DND-41 (cell line): Measurements from ENCODE around the gene NOL11.

Source experiments
- ATAC-seq: fragments of 200-7000 bp; cut with Tn5 transposase; 3 replicates; pipeline ENCODE4 v1.9.1; 2021; ENCODE audit warnings: low read depth; ENCODE audit not compliant: insufficient read depth
- DNase-seq: peaks from one replicate; pipeline ENCODE4 v3.0.0-alpha.2; 2020
- H2AFZ ChIP-seq: 2 replicates; pipeline ENCODE4 v1.6.0; 2012; ENCODE audit warnings: low read depth, low read length
- H3K27ac ChIP-seq: 2 replicates; pipeline ENCODE4 v1.5.1; 2012; ENCODE audit warnings: low read length, inconsistent platforms
- H3K27me3 ChIP-seq: fragments of 200-600 bp; sonication (generic); 2 replicates; pipeline ENCODE4 v1.6.0; 2012; ENCODE audit warnings: low read length, mild to moderate bottlenecking, inconsistent platforms; ENCODE audit not compliant: insufficient read depth, poor library complexity
- H3K36me3 ChIP-seq: 2 replicates; pipeline ENCODE4 v1.5.1; 2012; ENCODE audit warnings: low read length, inconsistent platforms; ENCODE audit not compliant: insufficient read depth
- H3K4me1 ChIP-seq: 2 replicates; pipeline ENCODE4 v1.5.1; 2012; ENCODE audit warnings: mild to moderate bottlenecking, low read length; ENCODE audit not compliant: insufficient read depth
- H3K4me2 ChIP-seq: 2 replicates; pipeline ENCODE4 v1.6.0; 2012; ENCODE audit warnings: mild to moderate bottlenecking, moderate library complexity, low read length, inconsistent platforms; ENCODE audit not compliant: insufficient read depth
- H3K4me3 ChIP-seq, 2 experiments: fragments of 200-600 bp in 1 of 2; shearing (Covaris generic) in 1 of 2; 2 replicates each; pipeline ENCODE4 v1.5.1; 2012 to 2016; ENCODE audit warnings: inconsistent platforms in 2 of 2, low read length in 2 of 2, mild to moderate bottlenecking in 2 of 2, low read depth in 1 of 2, moderate library complexity in 1 of 2
- H3K79me2 ChIP-seq: 2 replicates; pipeline ENCODE4 v1.6.0; 2012; ENCODE audit warnings: low read length, inconsistent platforms; ENCODE audit not compliant: insufficient read depth
- H3K9ac ChIP-seq: 2 replicates; pipeline ENCODE4 v1.6.0; 2012; ENCODE audit warnings: low read depth, mild to moderate bottlenecking, inconsistent platforms, low read length, moderate library complexity
- H3K9me3 ChIP-seq: 2 replicates; pipeline ENCODE4 v1.5.1; 2012; ENCODE audit warnings: low read length, moderate library complexity, mild to moderate bottlenecking, inconsistent platforms; ENCODE audit not compliant: insufficient read depth, severe bottlenecking
- H4K20me1 ChIP-seq: 2 replicates; pipeline ENCODE4 v1.6.0; 2012; ENCODE audit warnings: low read length; ENCODE audit not compliant: insufficient read depth
- EZH2 ChIP-seq: IDR thresholded peaks from 3 replicates; pipeline ENCODE4 v1.6.1; 2012; ENCODE audit warnings: borderline replicate concordance, low read depth, mild to moderate bottlenecking, moderate library complexity, low read length, inconsistent platforms; ENCODE audit not compliant: severe bottlenecking
- TF ChIP-seq, protein P1 (sequence below): IDR thresholded peaks from 2 replicates; pipeline ENCODE4 v1.5.1; 2012; ENCODE audit warnings: borderline replicate concordance, low read length, moderate library complexity, mild to moderate bottlenecking; ENCODE audit not compliant: poor library complexity, severe bottlenecking; ENCODE audit errors: extremely low read depth

The NOL11 gene

DNA sequence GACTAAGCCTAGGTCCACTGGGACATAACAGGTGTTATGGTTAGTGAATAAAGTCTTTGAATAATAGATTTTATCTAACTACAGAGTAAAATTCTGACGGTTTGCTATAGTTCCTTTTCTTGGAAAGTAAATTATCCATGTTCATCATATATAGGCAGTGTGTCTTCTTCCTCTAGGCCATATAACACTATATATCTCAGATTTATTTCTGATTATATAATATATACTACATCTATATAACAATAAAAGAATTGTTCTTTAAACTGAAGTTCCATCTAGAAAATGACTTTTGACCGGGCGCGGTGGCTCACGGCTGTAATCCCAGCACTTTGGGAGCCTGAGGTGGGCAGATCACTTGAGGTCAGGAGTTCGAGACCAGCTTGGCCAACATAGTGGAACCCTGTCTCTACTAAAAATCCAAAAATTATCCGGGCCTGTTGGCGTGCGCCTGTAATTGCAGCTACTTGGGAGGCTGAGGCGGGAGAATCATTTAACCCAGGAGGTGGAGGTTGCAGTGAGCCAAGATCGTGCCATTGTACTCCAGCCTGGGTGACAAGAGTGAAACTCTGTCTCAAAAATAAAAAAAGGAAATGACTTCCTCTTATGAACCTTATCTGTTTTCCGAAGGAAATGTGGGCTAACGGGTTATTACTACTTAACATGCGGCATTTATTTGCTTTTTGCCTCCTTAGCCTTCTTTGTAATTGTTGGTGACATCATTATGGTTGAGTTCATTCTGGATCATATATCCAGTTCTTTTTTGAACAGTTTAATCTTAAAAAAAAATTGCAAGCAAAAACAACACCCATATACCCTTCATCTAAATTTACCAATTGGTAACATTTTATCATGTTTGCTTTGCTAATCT is 29.2 kb downstream of the NOL11 start:
- ATAC-seq = no peak
- H3K4me2 ChIP-seq = no peak overlapping the region
- H3K79me2 ChIP-seq = no peaks in the 10 kb centered on the region
- no peak overlapping the region for H3K27ac ChIP-seq
- H2AFZ ChIP-seq = no peak overlapping the region
- H3K4me3 ChIP-seq = no peak overlapping the region
- H3K36me3 ChIP-seq = peaks cover 91% of the 10 kb centered on the region
- no peaks in the 10 kb centered on the region for H4K20me1 ChIP-seq
- H3K9me3 ChIP-seq = peaks cover 12% of the 10 kb centered on the region
- DNase-seq = no peak
- H3K9ac ChIP-seq = no peak overlapping the region
- H3K4me1 ChIP-seq = no peaks in the 10 kb centered on the region
- TF ChIP-seq, protein P1, sequence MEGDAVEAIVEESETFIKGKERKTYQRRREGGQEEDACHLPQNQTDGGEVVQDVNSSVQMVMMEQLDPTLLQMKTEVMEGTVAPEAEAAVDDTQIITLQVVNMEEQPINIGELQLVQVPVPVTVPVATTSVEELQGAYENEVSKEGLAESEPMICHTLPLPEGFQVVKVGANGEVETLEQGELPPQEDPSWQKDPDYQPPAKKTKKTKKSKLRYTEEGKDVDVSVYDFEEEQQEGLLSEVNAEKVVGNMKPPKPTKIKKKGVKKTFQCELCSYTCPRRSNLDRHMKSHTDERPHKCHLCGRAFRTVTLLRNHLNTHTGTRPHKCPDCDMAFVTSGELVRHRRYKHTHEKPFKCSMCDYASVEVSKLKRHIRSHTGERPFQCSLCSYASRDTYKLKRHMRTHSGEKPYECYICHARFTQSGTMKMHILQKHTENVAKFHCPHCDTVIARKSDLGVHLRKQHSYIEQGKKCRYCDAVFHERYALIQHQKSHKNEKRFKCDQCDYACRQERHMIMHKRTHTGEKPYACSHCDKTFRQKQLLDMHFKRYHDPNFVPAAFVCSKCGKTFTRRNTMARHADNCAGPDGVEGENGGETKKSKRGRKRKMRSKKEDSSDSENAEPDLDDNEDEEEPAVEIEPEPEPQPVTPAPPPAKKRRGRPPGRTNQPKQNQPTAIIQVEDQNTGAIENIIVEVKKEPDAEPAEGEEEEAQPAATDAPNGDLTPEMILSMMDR = no peak
- TF ChIP-seq EZH2 = no peak
- H3K27me3 ChIP-seq = no peaks in the 10 kb centered on the region

DNA sequence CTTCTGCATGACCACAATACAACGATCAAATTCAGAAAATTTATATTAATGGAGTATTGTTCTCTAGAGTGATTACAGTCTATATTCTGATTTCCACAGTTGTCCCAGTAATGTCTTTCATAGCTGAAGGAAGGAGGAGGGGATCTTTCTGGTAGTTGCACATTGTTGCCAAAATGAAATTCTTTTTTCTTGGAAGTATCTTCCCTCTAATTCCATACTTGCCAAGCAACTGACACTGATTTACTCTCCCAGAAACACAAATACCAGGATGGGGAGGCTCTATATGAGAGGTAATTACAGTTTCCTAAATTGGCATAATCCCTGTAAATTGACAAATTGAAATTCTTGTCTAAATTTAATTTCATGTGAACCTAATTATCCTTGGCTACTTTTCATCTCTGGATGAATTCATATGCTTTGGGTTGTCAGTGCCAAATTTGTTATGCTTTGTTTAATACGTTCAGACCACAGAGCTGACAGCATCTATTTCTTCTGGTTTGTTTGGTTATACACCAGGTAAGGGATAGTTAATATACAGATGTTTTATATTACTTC is 30.0 kb downstream of the NOL11 start:
- Histone ChIP-seq H3K36me3 (peaks cover 83% of the 10 kb centered on the region), H3K27me3 (no peaks in the 10 kb centered on the region), H3K9ac (no peak overlapping the region), H3K27ac (no peak overlapping the region), H3K79me2 (no peaks in the 10 kb centered on the region), H2AFZ (no peak overlapping the region), H3K4me3 (no peak overlapping the region), H3K9me3 (peaks cover 12% of the 10 kb centered on the region), H4K20me1 (no peaks in the 10 kb centered on the region), H3K4me2 (no peak overlapping the region), H3K4me1 (no peaks in the 10 kb centered on the region)
- TF ChIP-seq EZH2 = no peak
- TF ChIP-seq, protein P1 = no peak
- ATAC-seq (no peak), DNase-seq (no peak)

DNA sequence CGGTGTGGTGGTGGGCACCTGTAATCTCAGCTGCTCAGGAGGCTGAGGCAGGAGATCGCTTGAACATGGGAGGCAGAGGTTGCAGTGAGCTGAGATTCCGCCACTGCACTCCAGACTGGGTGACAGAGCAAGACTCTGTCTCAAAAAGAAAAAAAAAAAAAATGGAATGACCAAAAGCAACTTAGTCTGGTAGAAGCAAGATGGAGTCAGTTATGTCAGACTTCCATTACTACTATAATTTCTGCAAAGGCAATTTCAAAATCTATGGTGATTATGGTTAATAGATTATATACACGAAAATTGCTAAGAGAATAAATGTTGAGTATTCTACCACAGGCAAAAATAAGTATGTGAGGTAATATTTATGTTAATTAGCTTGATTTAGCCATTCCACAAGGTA is 32.3 kb downstream of the NOL11 start:
- Histone ChIP-seq H3K27me3 (no peaks in the 10 kb centered on the region), H4K20me1 (no peaks in the 10 kb centered on the region), H3K4me3 (no peak overlapping the region), H2AFZ (no peak overlapping the region), H3K27ac (no peak overlapping the region), H3K4me1 (no peaks in the 10 kb centered on the region), H3K4me2 (no peak overlapping the region), H3K9me3 (peaks cover 12% of the 10 kb centered on the region), H3K79me2 (no peaks in the 10 kb centered on the region), H3K36me3 (peaks cover 62% of the 10 kb centered on the region), H3K9ac (no peak overlapping the region)
- DNase-seq = no peak
- TF ChIP-seq, protein P1 = no peak
- no peak for TF ChIP-seq EZH2
- no peak for ATAC-seq
